OCI-LY3 (cell line): Measurements from ENCODE around the gene PAX2.
A peak's percentile ranks its signal among the peaks of the same experiment; 100 is the strongest.

Experiments used
- H2AFZ ChIP-seq: fragments of 200-600, 300-600 bp; shearing (Covaris generic); 2 replicates; pipeline ENCODE4 v1.6.0; 2014; ENCODE audit warnings: antibody characterized with exemption, low read depth, low read length
- H3K27ac ChIP-seq: fragments of 200-600, 300-600 bp; sonication (generic); 2 replicates; pipeline ENCODE4 v1.5.1; 2014; ENCODE audit warnings: mild to moderate bottlenecking, low read length, moderate library complexity, mixed read lengths
- H3K27me3 ChIP-seq: fragments of 200-600, 300-600 bp; sonication (generic); 2 replicates; pipeline ENCODE4 v1.6.1; 2014; ENCODE audit warnings: low read depth, low read length, mixed read lengths
- H3K36me3 ChIP-seq: fragments of 200-600, 300-600 bp; sonication (generic); replicated peaks from 2 replicates; pipeline ENCODE3; 2014; ENCODE audit warnings: low read depth, low read length, mixed read lengths
- H3K4me1 ChIP-seq: fragments of 300-600, 200-600 bp; sonication (generic); 2 replicates; pipeline ENCODE4 v1.6.1; 2014; ENCODE audit warnings: low read length, mixed read lengths
- H3K4me2 ChIP-seq: fragments of 200-600, 300-600 bp; sonication (generic); 2 replicates; pipeline ENCODE4 v1.6.1; 2014; ENCODE audit warnings: low read length, mixed read lengths
- H3K4me3 ChIP-seq: fragments of 300-600, 200-600 bp; sonication (generic); 2 replicates; pipeline ENCODE4 v1.5.1; 2014; ENCODE audit warnings: antibody characterized with exemption, mild to moderate bottlenecking, low read length, moderate library complexity
- H3K79me2 ChIP-seq: fragments of 300-600, 200-600 bp; shearing (Covaris generic); 2 replicates; pipeline ENCODE4 v1.6.1; 2014; ENCODE audit warnings: mild to moderate bottlenecking, low read length, mixed read lengths
- H3K9ac ChIP-seq: fragments of 300-600, 200-600 bp; shearing (Covaris generic); 2 replicates; pipeline ENCODE4 v1.6.0; 2014; ENCODE audit warnings: mild to moderate bottlenecking, low read length, moderate library complexity
- H3K9me3 ChIP-seq: fragments of 200-600, 300-600 bp; shearing (Covaris generic); 2 replicates; pipeline ENCODE4 v1.6.1; 2014; ENCODE audit warnings: low read length, mixed read lengths; ENCODE audit not compliant: insufficient read depth
- H4K20me1 ChIP-seq: fragments of 200-600, 300-600 bp; sonication (generic); 2 replicates; pipeline ENCODE4 v1.6.1; 2016; ENCODE audit warnings: low read length, mixed read lengths; ENCODE audit not compliant: insufficient read depth
- CTCF ChIP-seq: fragments of 200-600, 300-600 bp; sonication (generic); IDR thresholded peaks from 2 replicates; pipeline ENCODE4 v1.5.1; 2014; ENCODE audit warnings: antibody characterized with exemption, low read length, low read depth
- EZH2phosphoT487 ChIP-seq: fragments of 200-600 bp; shearing (Covaris generic); IDR thresholded peaks from 2 replicates; pipeline ENCODE4 v1.6.1; 2018; ENCODE audit warnings: antibody characterized with exemption, mixed run types, low read depth

The PAX2 gene

DNA sequence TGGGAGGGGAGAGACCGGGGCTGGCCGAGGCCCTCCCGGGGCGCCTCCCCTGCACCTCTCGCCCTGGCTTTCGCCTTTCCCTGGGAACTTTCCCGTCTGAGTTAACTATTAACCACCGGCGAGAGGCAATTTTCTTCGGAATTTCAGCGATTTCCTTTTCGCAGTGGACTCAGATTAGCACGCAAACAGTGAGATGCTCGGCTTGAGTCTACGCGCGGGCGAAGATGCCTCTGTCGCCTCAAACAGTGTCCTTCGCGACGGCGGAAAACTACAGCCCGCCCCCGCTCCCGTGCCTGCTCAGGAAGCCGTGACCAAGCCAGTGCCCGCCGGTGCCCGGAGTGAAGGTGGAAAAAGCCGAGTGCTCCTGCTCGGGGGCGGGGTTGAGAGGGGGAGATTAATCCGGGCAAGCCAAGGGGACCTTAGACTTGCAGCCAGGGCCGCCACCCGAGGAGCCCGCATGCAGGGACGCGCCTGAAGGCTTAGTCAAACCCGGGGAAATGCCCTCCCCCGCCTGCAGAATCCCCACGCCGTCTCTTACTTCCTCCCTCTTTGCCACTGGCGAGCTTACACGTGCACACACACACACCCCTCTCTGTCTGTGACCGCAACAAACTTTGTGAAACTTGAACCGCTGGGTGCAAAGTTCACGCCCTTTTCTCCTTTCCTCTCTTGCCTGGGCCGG lies 14.5 kb upstream of the PAX2 start:
- H3K27me3 ChIP-seq: no peaks in the 10 kb centered on the region
- no peaks in the 10 kb centered on the region for H4K20me1 ChIP-seq
- TF ChIP-seq EZH2phosphoT487 (no peak), CTCF (no peak)
- peak overlapping the region; percentile 46 for H3K4me3 ChIP-seq
- peaks cover 33% of the 10 kb centered on the region for H3K4me1 ChIP-seq
- no peaks in the 10 kb centered on the region for H3K9me3 ChIP-seq
- no peaks in the 10 kb centered on the region for H3K79me2 ChIP-seq
- peak overlapping the region; percentile 59 for H3K4me2 ChIP-seq
- H3K27ac ChIP-seq: no peak overlapping the region
- no peaks in the 10 kb centered on the region for H3K36me3 ChIP-seq
- H3K9ac ChIP-seq: no peak overlapping the region; the same call in 1 of the 2 replicates
- H2AFZ ChIP-seq: no peak overlapping the region

DNA sequence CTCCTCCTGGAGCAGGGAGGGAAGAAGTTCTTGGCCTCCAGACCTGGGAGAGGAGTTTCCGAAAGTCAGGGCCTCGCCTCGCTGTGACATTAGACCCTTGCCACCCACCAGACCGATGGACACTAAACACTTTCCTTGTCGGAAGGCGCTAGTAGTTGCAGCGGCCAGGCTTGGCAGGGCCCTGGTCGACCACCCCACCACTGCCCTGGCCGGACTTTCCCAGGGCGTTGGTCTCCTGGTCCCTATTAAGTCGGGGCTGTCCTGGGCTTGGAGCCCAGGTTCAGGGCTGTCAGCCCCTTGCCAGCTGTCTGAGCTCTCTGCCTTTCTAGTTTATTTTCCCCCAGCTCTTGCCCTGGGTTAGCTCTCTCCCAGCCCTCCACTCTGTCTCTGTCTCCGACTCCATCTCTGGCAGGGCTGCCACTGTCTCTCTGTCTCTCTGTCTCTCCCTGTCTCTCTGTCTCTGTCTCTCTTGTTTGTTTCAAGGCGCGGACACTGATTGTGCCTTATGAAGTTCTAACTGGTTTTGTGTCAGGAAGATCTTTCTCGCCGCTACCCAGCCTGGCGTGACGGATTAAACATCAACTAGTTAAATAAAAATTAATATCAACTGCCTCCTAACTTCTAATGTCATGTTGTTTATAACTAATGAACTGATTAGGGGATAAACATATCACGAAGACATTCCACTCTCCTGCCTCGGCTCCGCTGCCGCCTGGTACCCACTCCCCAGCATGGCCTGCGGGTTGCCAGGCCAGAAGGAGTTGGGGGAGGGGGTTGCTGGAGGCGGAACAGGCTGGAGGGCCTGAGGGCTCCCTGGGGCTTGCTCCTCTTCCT lies 13.8 kb upstream of the PAX2 start:
- H3K4me3 ChIP-seq: peak overlapping the region; percentile 46; the same call in 1 of the 2 replicates
- H3K4me1 ChIP-seq: peaks cover 33% of the 10 kb centered on the region

GRCh38 chr10:100732241-100732596 lies 13.2 kb upstream of the PAX2 start:
- no peaks in the 10 kb centered on the region for H3K9me3 ChIP-seq
- no peak overlapping the region for H3K4me2 ChIP-seq
- no peak overlapping the region for H2AFZ ChIP-seq
- H3K27ac ChIP-seq: no peak overlapping the region
- H4K20me1 ChIP-seq: no peaks in the 10 kb centered on the region
- no peaks in the 10 kb centered on the region for H3K27me3 ChIP-seq
- H3K9ac ChIP-seq: no peak overlapping the region
- TF ChIP-seq EZH2phosphoT487: no peak
- H3K4me1 ChIP-seq: peaks cover 33% of the 10 kb centered on the region
- no peaks in the 10 kb centered on the region for H3K79me2 ChIP-seq
- H3K4me3 ChIP-seq: no peak overlapping the region
- no peaks in the 10 kb centered on the region for H3K36me3 ChIP-seq

More for the DNA sequence above, 13.8 kb upstream of the PAX2 start:
- Histone ChIP-seq H4K20me1 (no peaks in the 10 kb centered on the region), H2AFZ (no peak overlapping the region; the same call in 1 of the 2 replicates), H3K27ac (no peak overlapping the region), H3K36me3 (no peaks in the 10 kb centered on the region), H3K4me2 (peak overlapping the region; percentile 59), H3K9me3 (no peaks in the 10 kb centered on the region), H3K9ac (no peak overlapping the region), H3K27me3 (no peaks in the 10 kb centered on the region), H3K79me2 (no peaks in the 10 kb centered on the region)
- TF ChIP-seq CTCF (no peak), EZH2phosphoT487 (no peak)

DNA sequence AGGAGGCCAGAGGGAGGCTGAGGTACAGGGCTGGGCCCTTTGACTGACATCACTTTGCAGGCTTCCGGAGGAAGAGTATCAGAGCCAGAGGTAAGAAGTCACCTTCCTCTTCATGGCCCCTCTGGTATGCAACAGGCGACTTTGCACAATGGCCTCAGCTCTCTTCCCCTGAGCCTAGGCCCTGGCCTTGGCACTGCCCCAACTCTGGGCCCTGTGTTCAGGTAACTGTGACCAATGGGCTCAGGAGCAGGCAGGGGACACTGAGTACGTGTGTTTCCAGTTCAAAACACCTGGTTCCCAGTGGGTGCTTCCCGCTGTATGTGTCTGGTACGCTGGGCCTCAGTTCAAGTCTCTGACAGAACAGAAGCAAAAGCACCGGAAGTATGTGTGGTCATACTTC lies 12.1 kb upstream of the PAX2 start:
- TF ChIP-seq CTCF: no peak
- Histone ChIP-seq H3K79me2 (no peaks in the 10 kb centered on the region), H4K20me1 (no peaks in the 10 kb centered on the region), H3K4me2 (no peak overlapping the region), H3K9me3 (no peaks in the 10 kb centered on the region), H3K27ac (no peak overlapping the region), H3K27me3 (no peaks in the 10 kb centered on the region), H3K4me1 (peaks cover 33% of the 10 kb centered on the region), H2AFZ (no peak overlapping the region), H3K36me3 (no peaks in the 10 kb centered on the region), H3K9ac (no peak overlapping the region), H3K4me3 (no peak overlapping the region)
